ENCODE measurements around the gene ENPEP. TPM values are rescaled to one million over a fixed set of nuclear protein-coding genes. Genes with fewer than 3 reads are reported as not detected.
"Not testable (repeated sequence)": the region's sequence is repeated elsewhere in the genome, so short reads cannot be mapped to it uniquely, and the experiment has no call there.

The ENPEP gene
- total and polyA plus RNA-seq, 12 donors = 2.2 to 14.9 (median 3.9) TPM

DNA sequence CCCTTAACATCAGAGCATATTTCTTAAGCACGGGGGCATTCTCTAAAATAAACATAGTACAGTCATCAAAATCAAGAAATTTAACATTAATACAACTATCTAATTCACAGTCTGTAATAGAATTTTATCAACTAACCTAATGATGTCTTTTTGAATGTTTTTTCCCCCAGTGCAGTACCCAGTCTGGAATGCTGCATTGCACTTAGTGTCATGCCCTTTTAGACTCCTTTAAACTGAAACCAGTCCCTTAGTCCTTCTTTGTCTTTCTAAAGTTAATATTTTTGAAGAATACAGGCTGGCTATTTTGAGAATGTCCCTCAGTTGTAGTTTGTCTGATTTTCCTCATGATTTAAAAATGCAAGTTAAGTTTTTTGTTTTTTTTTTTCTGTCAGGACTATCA lies 9.5 kb downstream of the ENPEP start:
- DNase-seq (no peak), ATAC-seq (no peak)
- Histone ChIP-seq H3K27ac (peak overlapping the region in 3 of 10 donors; percentile 17 to 30 (median 29)), H3K9me3 (no peaks in the 10 kb centered on the region), H3K4me1 (peaks cover 0 to 48% (median 20%) of the 10 kb centered on the region in 9 donors), H3K36me3 (no peaks in the 10 kb centered on the region), H3K27me3 (peaks cover 0 to 2% (median 0%) of the 10 kb centered on the region in 7 donors), H3K4me3 (no peak overlapping the region)
- intact Hi-C loops (cut with DNase I) = loop anchor here in 1 of 10 donors (10.0 kb wide), 1 partner anchor 121 kb away; no protein-coding TSS in a partner anchor
- TF ChIP-seq, protein P1, sequence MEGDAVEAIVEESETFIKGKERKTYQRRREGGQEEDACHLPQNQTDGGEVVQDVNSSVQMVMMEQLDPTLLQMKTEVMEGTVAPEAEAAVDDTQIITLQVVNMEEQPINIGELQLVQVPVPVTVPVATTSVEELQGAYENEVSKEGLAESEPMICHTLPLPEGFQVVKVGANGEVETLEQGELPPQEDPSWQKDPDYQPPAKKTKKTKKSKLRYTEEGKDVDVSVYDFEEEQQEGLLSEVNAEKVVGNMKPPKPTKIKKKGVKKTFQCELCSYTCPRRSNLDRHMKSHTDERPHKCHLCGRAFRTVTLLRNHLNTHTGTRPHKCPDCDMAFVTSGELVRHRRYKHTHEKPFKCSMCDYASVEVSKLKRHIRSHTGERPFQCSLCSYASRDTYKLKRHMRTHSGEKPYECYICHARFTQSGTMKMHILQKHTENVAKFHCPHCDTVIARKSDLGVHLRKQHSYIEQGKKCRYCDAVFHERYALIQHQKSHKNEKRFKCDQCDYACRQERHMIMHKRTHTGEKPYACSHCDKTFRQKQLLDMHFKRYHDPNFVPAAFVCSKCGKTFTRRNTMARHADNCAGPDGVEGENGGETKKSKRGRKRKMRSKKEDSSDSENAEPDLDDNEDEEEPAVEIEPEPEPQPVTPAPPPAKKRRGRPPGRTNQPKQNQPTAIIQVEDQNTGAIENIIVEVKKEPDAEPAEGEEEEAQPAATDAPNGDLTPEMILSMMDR (IDR thresholded peaks at IDR 0.05) = no peak
- WGBS, 2 donors = 34 to 58% methylated on average over 1 of the region's 1 CpG

DNA sequence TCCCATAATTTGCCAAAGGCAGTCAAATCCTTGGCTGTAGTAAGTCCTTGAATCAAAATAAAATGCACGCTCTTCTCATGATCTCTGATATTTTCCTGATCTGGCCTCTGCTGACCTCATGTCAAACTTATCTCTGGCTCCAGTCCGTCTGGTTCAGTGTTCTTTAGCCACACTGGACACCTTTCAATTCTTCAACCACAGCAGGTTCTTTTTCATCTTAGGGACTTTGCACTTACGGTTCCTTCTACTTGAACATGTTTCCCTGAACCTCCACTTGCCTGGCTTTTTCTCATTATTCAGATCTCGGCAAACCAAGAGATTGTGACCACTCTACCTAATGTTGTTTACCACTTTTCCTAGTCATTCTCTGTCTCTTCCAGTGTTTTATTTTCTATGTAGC lies 10.3 kb downstream of the ENPEP start:
- no peaks in the 10 kb centered on the region for H3K9me3 ChIP-seq
- H3K4me3 ChIP-seq = no peak overlapping the region
- no peak for DNase-seq
- WGBS, 2 donors = 29 to 33% methylated on average over 4 of the region's 4 CpGs
- no peaks in the 10 kb centered on the region for H3K36me3 ChIP-seq
- no peak for ATAC-seq
- intact Hi-C loops (cut with DNase I) = loop anchor here in 1 of 10 donors (10.0 kb wide), 1 partner anchor 121 kb away; no protein-coding TSS in a partner anchor
- TF ChIP-seq, protein P1 (IDR thresholded peaks at IDR 0.05) = no peak
- H3K27ac ChIP-seq = peak overlapping the region in 2 of 10 donors; percentile 11 to 19
- H3K27me3 ChIP-seq = no peaks in the 10 kb centered on the region
- H3K4me1 ChIP-seq = peaks cover 0 to 48% (median 20%) of the 10 kb centered on the region in 9 donors

DNA sequence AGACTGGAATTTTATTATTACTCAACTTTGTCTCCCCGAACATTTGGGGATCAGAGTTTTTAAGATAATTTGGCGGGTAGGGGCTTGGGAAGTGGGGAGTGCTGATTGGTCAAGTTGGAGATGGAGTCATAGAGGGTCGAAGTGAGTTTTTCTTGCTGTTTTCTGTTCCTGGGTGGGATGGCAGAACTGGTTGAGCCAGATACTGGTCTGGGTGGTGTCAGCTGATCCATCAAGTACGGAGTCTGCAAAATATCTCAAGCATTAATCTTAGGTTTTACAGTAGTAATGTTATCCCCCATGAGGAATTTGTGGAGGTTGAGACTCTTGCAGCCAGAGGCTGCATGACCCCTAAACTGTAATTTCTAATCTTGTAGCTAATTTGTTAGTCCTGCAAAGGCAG lies 10.9 kb downstream of the ENPEP start:
- H3K4me1 ChIP-seq = peaks cover 0 to 48% (median 20%) of the 10 kb centered on the region in 9 donors
- not testable (repeated sequence) for H3K4me3 ChIP-seq, DNase-seq, H3K27me3 ChIP-seq, ATAC-seq, H3K9me3 ChIP-seq, H3K36me3 ChIP-seq
- 70 to 77% methylated on average over 4 of the region's 4 CpGs for WGBS, 2 donors
- peak overlapping the region in 1 of 10 donors; percentile 19 for H3K27ac ChIP-seq
- intact Hi-C loops (cut with DNase I) = loop anchor here in 1 of 10 donors (10.0 kb wide), 1 partner anchor 122 kb away; no protein-coding TSS in a partner anchor

- DNase-seq (no peak), ATAC-seq (peak; percentile 58 to 90 (median 76))
- peaks cover 0 to 57% (median 20%) of the 10 kb centered on the region in 9 donors for H3K4me1 ChIP-seq
- peak overlapping the region in 4 of 10 donors; percentile 1 to 37 (median 20) for H3K27ac ChIP-seq
- intact Hi-C loops (cut with DNase I) = loop anchor here in 1 of 10 donors (10.0 kb wide), 1 partner anchor 123 kb away; no protein-coding TSS in a partner anchor
- H3K36me3 ChIP-seq = peaks cover 0 to 5% (median 0%) of the 10 kb centered on the region in 9 donors
- no peaks in the 10 kb centered on the region for H3K9me3 ChIP-seq
- TF ChIP-seq, protein P1 (IDR thresholded peaks at IDR 0.05) = no peak
- H3K4me3 ChIP-seq = no peak overlapping the region
- H3K27me3 ChIP-seq = no peaks in the 10 kb centered on the region
Measured at GRCh38 chr4:110487873-110488272, 11.9 kb downstream of the ENPEP start.

GRCh38 chr4:110489901-110490508 lies 14.1 kb downstream of the ENPEP start:
- peaks cover 0 to 7% (median 0%) of the 10 kb centered on the region in 9 donors for H3K36me3 ChIP-seq
- ATAC-seq (no peak), DNase-seq (no peak)
- no peak overlapping the region for H3K4me3 ChIP-seq
- no peaks in the 10 kb centered on the region for H3K9me3 ChIP-seq
- no peak overlapping the region for H3K27ac ChIP-seq
- intact Hi-C loops (cut with DNase I) = loop anchor here in 1 of 10 donors (10.0 kb wide), 1 partner anchor 125 kb away; no protein-coding TSS in a partner anchor
- H3K4me1 ChIP-seq = peaks cover 0 to 48% (median 20%) of the 10 kb centered on the region in 9 donors
- TF ChIP-seq, protein P1 (IDR thresholded peaks at IDR 0.05) = no peak
- WGBS, 2 donors = 69 to 71% methylated on average over 6 of the region's 6 CpGs
- H3K27me3 ChIP-seq = peaks cover 0 to 4% (median 0%) of the 10 kb centered on the region in 7 donors
